SK-N-SH (cell line): ENCODE measurements around the gene TPD52L3. TPM values are rescaled to one million over a fixed set of nuclear protein-coding genes. Genes with fewer than 3 reads are reported as not detected.

ENCODE experiments used
- CTCF ChIA-PET: fragments of 300-600, 350-600 bp; formaldehyde crosslinking; extraction: SDS; loops from one replicate; lab custom pipeline; 2021; lab: Yijun Ruan, JAX
- POLR2A ChIA-PET: fragments of 350-600 bp; sonication (Branson Sonifier 250); formaldehyde crosslinking; extraction: SDS; loops from one replicate; lab custom pipeline; 2020; ENCODE audit warnings: antibody characterized with exemption, inconsistent platforms; lab: Yijun Ruan, JAX
- DNase-seq: peaks from one replicate; pipeline ENCODE4 v3.0.0; 2012
- H2AFZ ChIP-seq: fragments of 200-600 bp; sonication (generic); 2 replicates; pipeline ENCODE4 v1.8.1; 2016; ENCODE audit warnings: antibody characterized with exemption, mild to moderate bottlenecking, low read depth
- H3F3A ChIP-seq: fragments of 200-600 bp; sonication (generic); replicated peaks from 2 replicates; pipeline ENCODE3; 2016; ENCODE audit warnings: antibody characterized with exemption, mild to moderate bottlenecking; ENCODE audit not compliant: insufficient read depth
- H3K27ac ChIP-seq, 2 experiments: fragments of 200-500 bp in 1 of 2; fragments of 200-600 bp in 1 of 2; sonication (Bioruptor generic) in 1 of 2; sonication (generic), shearing (Covaris generic) in 1 of 2; 2 replicates each; pipeline versions ENCODE4 v1.5.1 to v1.6.1; 2014 to 2016; ENCODE audit warnings: low read depth in 2 of 2, inconsistent platforms in 1 of 2, low read length in 1 of 2, mild to moderate bottlenecking in 1 of 2, mixed read lengths in 1 of 2
- H3K27me3 ChIP-seq: fragments of 200-600 bp; sonication (generic), shearing (Covaris generic); 2 replicates; pipeline ENCODE4 v1.6.1; 2016; ENCODE audit warnings: mixed run types; ENCODE audit not compliant: insufficient read depth
- H3K36me3 ChIP-seq, 2 experiments: fragments of 200-500 bp in 1 of 2; fragments of 200-600 bp in 1 of 2; sonication (Bioruptor generic) in 1 of 2; sonication (generic) in 1 of 2; replicated peaks in 1 of 2; 2 replicates each; pipeline versions ENCODE3 to v1.5.1; 2014 to 2016; ENCODE audit warnings: low read length in 1 of 2, mild to moderate bottlenecking in 1 of 2; ENCODE audit not compliant: insufficient read depth in 2 of 2, control insufficient read depth in 1 of 2
- H3K4me1 ChIP-seq, 2 experiments: fragments of 200-500 bp in 1 of 2; fragments of 200-600 bp in 1 of 2; sonication (Bioruptor generic) in 1 of 2; sonication (generic), shearing (Covaris generic) in 1 of 2; 2 replicates each; pipeline versions ENCODE4 v1.5.1 to v1.6.1; 2014 to 2016; ENCODE audit warnings: low read depth in 1 of 2, low read length in 1 of 2, mixed run types in 1 of 2; ENCODE audit not compliant: insufficient read depth in 2 of 2, control insufficient read depth in 1 of 2
- H3K4me2 ChIP-seq: fragments of 200-600 bp; sonication (generic), shearing (Covaris generic); 2 replicates; pipeline ENCODE4 v1.6.1; 2017; ENCODE audit warnings: mixed run types
- H3K4me3 ChIP-seq, 2 experiments: fragments of 200-500 bp in 1 of 2; fragments of 200-600 bp in 1 of 2; sonication (Bioruptor generic) in 1 of 2; sonication (generic), shearing (Covaris generic) in 1 of 2; 2 replicates each; pipeline versions ENCODE4 v1.5.1 to v1.8.1; 2014 to 2016; ENCODE audit warnings: low read depth in 2 of 2, inconsistent platforms in 1 of 2, low read length in 1 of 2, mild to moderate bottlenecking in 1 of 2, mixed read lengths in 1 of 2, moderate library complexity in 1 of 2
- H3K79me2 ChIP-seq: fragments of 200-600 bp; sonication (generic); 2 replicates; pipeline ENCODE4 v1.8.1; 2017; ENCODE audit warnings: mild to moderate bottlenecking; ENCODE audit not compliant: insufficient read depth
- H3K9ac ChIP-seq: fragments of 200-600 bp; sonication (generic); 2 replicates; pipeline ENCODE4 v1.6.1; 2017; ENCODE audit warnings: mixed run types
- H3K9me2 ChIP-seq: fragments of 200-600 bp; sonication (generic); 2 replicates; pipeline ENCODE4 v1.6.1; 2017; ENCODE audit warnings: mixed run types
- H3K9me3 ChIP-seq: fragments of 200-600 bp; sonication (generic); 2 replicates; pipeline ENCODE4 v1.6.1; 2017; ENCODE audit warnings: mixed run types, mild to moderate bottlenecking, moderate library complexity
- H4K20me1 ChIP-seq: fragments of 200-600 bp; sonication (generic); 2 replicates; pipeline ENCODE4 v1.6.1; 2017; ENCODE audit warnings: mild to moderate bottlenecking, mixed run types; ENCODE audit not compliant: insufficient read depth
- CHD2 ChIP-seq: fragments of 150-350 bp; IDR thresholded peaks from 2 replicates; pipeline ENCODE4 v1.6.1; 2018; ENCODE audit warnings: low read length; ENCODE audit not compliant: partially characterized antibody
- EZH2phosphoT487 ChIP-seq: fragments of 200-600 bp; sonication (generic); IDR thresholded peaks from 2 replicates; pipeline ENCODE4 v1.6.1; 2017; ENCODE audit warnings: low read depth, mixed run types, mild to moderate bottlenecking, antibody characterized with exemption, moderate library complexity, borderline replicate concordance
- FOSL2 ChIP-seq: IDR thresholded peaks from 2 replicates; pipeline ENCODE4 v1.4.0; 2012; ENCODE audit warnings: low read depth, mild to moderate bottlenecking, moderate library complexity, borderline replicate concordance
- GATA2 ChIP-seq: sonication (generic); formaldehyde crosslinking; IDR thresholded peaks from 2 replicates; pipeline ENCODE4 v1.5.0; 2020; ENCODE audit warnings: mild to moderate bottlenecking, missing genetic modification reagents
- IRF3 ChIP-seq: fragments of 150-350 bp; IDR thresholded peaks from 2 replicates; pipeline ENCODE4 v1.6.1; 2016; ENCODE audit warnings: mild to moderate bottlenecking, low read depth, low read length
- NFIC ChIP-seq: IDR thresholded peaks from 2 replicates; pipeline ENCODE4 v1.4.0; 2012; ENCODE audit warnings: borderline replicate concordance
- RCOR1 ChIP-seq: fragments of 150-350 bp; IDR thresholded peaks from 2 replicates; pipeline ENCODE4 v1.6.1; 2017; ENCODE audit warnings: antibody characterized with exemption, low read length
- RFX5 ChIP-seq: IDR thresholded peaks from 2 replicates; pipeline ENCODE4 v1.6.1; 2012; ENCODE audit warnings: mild to moderate bottlenecking, improper control_type of control experiment, low read length
- TEAD4 ChIP-seq: IDR thresholded peaks from 2 replicates; pipeline ENCODE4 v1.4.0; 2012; ENCODE audit warnings: mild to moderate bottlenecking, borderline replicate concordance; ENCODE audit not compliant: insufficient read depth
- USF1 ChIP-seq: IDR thresholded peaks from 2 replicates; pipeline ENCODE4 v1.4.0; 2012; ENCODE audit warnings: low read depth, borderline replicate concordance
- WGBS: methylation state at CpG from one replicate; pipeline ENCODE4 v1.1.6; 2017; ENCODE audit warnings: low lambda C conversion rate; 5-methylcytosine and 5-hydroxymethylcytosine counted together
- polyA plus RNA-seq, 3 experiments: library from polyadenylated mRNA; depleted of rRNA; stranded (reverse); fragments of >200 nt; gene quantifications; 2 replicates each; pipeline ENCODE4 v1.2.3, GENCODE V29; 2012
- TF ChIP-seq, protein P1 (sequence below): fragments of 150-350 bp; IDR thresholded peaks from 2 replicates; pipeline ENCODE4 v1.6.1; 2017; ENCODE audit warnings: antibody characterized with exemption, low read length, low read depth, borderline replicate concordance
- TF ChIP-seq, protein P2 (sequence below): IDR thresholded peaks from 2 replicates; pipeline ENCODE4 v1.4.0; 2012; ENCODE audit warnings: low read depth

Gene TPD52L3
- polyA plus RNA-seq, 1 of the 3 experiments (the other 2 are of a cell fraction): not detected

DNA sequence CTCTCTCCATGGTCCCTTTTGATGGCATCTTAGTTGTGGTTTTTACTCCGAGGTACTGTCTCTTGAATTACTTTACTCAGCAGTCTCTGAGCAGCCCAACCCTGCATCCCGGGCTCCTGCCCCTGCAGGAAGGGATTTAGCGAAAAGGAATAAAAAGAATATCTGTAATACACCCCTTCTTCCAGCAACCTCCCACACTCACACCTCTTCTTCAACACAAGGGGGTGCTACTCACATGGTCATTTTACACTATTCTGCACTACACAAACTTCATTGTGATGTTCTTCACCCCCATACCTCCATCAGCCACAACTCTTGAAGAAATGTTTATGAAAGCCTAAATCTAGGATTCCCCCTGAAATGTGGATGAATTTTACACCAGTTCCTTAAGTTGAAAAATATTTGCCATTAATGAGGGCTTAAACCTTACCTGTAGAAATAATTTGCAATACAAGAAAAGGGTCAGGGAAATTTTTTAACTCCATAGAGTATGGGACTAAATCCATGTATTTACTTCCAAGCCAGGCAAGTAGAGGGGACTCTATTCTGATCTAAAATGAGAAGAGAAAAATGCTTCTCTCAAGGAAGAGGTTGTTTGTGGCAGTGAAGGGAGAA, 26.0 kb downstream of the TPD52L3 start (continued):
- no peak for TF ChIP-seq USF1
- TF ChIP-seq, protein P1, sequence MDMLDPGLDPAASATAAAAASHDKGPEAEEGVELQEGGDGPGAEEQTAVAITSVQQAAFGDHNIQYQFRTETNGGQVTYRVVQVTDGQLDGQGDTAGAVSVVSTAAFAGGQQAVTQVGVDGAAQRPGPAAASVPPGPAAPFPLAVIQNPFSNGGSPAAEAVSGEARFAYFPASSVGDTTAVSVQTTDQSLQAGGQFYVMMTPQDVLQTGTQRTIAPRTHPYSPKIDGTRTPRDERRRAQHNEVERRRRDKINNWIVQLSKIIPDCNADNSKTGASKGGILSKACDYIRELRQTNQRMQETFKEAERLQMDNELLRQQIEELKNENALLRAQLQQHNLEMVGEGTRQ: no peak
- TF ChIP-seq TEAD4: no peak
- TF ChIP-seq, protein P2, sequence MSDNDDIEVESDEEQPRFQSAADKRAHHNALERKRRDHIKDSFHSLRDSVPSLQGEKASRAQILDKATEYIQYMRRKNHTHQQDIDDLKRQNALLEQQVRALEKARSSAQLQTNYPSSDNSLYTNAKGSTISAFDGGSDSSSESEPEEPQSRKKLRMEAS: no peak
- TF ChIP-seq EZH2phosphoT487: no peak
- TF ChIP-seq RCOR1: no peak
- no peak for TF ChIP-seq NFIC
- TF ChIP-seq GATA2 (CRISPR knock-in tag): no peak
- no peak for TF ChIP-seq CHD2
- TF ChIP-seq, all 33 proteins: peak for 3

DNA sequence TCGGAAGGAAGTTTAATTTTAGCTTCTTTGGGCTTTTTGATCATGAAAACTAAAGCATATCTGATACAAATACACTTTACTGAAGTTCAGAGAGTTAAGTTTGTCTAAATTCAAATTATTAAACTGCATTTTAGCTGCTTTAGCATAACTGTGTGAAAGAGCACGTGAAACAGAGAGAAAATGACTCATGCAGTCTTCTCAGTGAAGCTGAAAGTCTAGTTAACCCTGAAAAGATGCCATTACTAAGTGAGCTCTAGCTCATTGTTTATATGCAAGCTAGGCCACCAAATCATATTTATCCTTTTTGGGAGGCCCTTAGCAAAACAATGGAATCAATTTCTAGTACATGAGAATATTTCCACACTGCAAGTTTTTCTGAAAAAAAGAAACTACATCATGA, 27.6 kb downstream of the TPD52L3 start:
- Histone ChIP-seq H3K4me2 (no peak overlapping the region), H3K9ac (no peak overlapping the region; the same call in 1 of the 2 replicates), H3K9me3 (no peaks in the 10 kb centered on the region), H3K27me3 (no peaks in the 10 kb centered on the region), H3K27ac (peak overlapping the region in 1 of 2 experiments; percentile 60; a peak in 2 of 4 replicates), H4K20me1 (no peaks in the 10 kb centered on the region), H3K79me2 (no peaks in the 10 kb centered on the region), H3K4me3 (no peak overlapping the region), H3K36me3 (no peaks in the 10 kb centered on the region), H3K4me1 (peaks cover 0 to 8% of the 10 kb centered on the region in 2 experiments; a peak in 1 of 4 replicates), H2AFZ (peak overlapping the region; percentile 79), H3K9me2 (no peaks in the 10 kb centered on the region), H3F3A (no peaks in the 10 kb centered on the region)
- CTCF ChIA-PET: interaction anchor here (1.0 to 4.4 kb wide), 7 partner anchors 9 to 315 kb away, joined by 3 to 34 read pairs (median 5); partner anchors contain the start of gene UHRF2
- TF ChIP-seq RFX5 (no peak), FOSL2 (peak; percentile 63; the same call in 1 of the 2 replicates), TEAD4 (no peak), IRF3 (no peak)
- TF ChIP-seq, protein P2: peak; percentile 48; the same call in 1 of the 2 replicates
- WGBS: 29% methylated on average over 2 of the region's 2 CpGs
- POLR2A ChIA-PET: no interaction called here
- DNase-seq: no peak
